ENCODE measurements around the gene CHURC1. TPM values are rescaled to one million over a fixed set of nuclear protein-coding genes. Genes with fewer than 3 reads are reported as not detected.

Gene CHURC1
- total and polyA plus RNA-seq, 4 donors = 18.8 to 174 (median 34.6) TPM

- no peak overlapping the region for H3K4me3 ChIP-seq (ENCODE audit: low read depth in 1 of 3, low read length in 3 of 3)
- no peak for DNase-seq (ENCODE audit: low spot score)
- no peak overlapping the region for H3K9ac ChIP-seq (ENCODE audit: low read depth in 1 of 2, low read length in 2 of 2)
- no peaks in the 10 kb centered on the region for H3K27me3 ChIP-seq (ENCODE audit: control insufficient read depth in 4 of 4, insufficient read depth in 4 of 4, low read length in 3 of 4)
- peaks cover 11 to 30% (median 15%) of the 10 kb centered on the region in 4 donors for H3K4me1 ChIP-seq (ENCODE audit: control insufficient read depth in 4 of 4, insufficient read depth in 4 of 4, low read length in 3 of 4)
- 62% methylated on average over 2 of the region's 2 CpGs for WGBS
- H3K36me3 ChIP-seq (ENCODE audit: control insufficient read depth in 4 of 4, insufficient read depth in 3 of 4, low read depth in 1 of 4, low read length in 3 of 4) = no peaks in the 10 kb centered on the region
- H3K9me3 ChIP-seq (ENCODE audit: control insufficient read depth in 4 of 4, low read length in 3 of 4) = no peaks in the 10 kb centered on the region
- no peak for TF ChIP-seq YY1 (IDR thresholded peaks at IDR 0.05)
- TF ChIP-seq ZBTB33 (IDR thresholded peaks at IDR 0.05) = no peak
- no peak for TF ChIP-seq FOXA2 (IDR thresholded peaks at IDR 0.05)
- H3K27ac ChIP-seq (ENCODE audit: low read depth in 1 of 2, low read length in 2 of 2) = no peak overlapping the region
Observed at GRCh38 chr14:64915797-64916196, 1.5 kb downstream of the CHURC1 start.

DNA sequence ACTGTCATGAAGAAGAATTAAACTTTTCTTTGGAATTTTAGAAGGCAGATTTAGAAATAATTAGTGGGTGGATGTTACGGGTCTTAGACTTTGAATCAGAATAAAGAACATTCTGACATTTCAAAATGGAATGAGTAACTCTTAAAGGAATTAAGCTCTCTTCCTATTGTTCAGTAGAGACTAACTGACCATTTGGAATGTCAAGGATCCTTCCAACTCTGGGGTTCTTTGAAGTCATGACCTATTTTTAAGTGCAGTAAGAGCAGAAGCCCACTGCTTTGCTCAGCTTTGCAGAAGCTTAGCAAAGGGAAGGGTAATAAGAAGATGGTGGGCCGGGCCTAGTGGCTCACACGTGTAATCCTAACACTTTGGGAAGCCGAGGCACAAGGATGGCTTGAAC, 4.0 kb downstream of the CHURC1 start:
- no peak for DNase-seq (ENCODE audit: low spot score)
- Histone ChIP-seq H3K4me1 (ENCODE audit: control insufficient read depth in 4 of 4, insufficient read depth in 4 of 4, low read length in 3 of 4) (peaks cover 11 to 30% (median 15%) of the 10 kb centered on the region in 4 donors), H3K9ac (ENCODE audit: low read depth in 1 of 2, low read length in 2 of 2) (no peak overlapping the region), H3K27me3 (ENCODE audit: control insufficient read depth in 4 of 4, insufficient read depth in 4 of 4, low read length in 3 of 4) (no peaks in the 10 kb centered on the region), H3K36me3 (ENCODE audit: control insufficient read depth in 4 of 4, insufficient read depth in 3 of 4, low read depth in 1 of 4, low read length in 3 of 4) (no peaks in the 10 kb centered on the region), H3K27ac (ENCODE audit: low read depth in 1 of 2, low read length in 2 of 2) (no peak overlapping the region), H3K9me3 (ENCODE audit: control insufficient read depth in 4 of 4, low read length in 3 of 4) (no peaks in the 10 kb centered on the region), H3K4me3 (ENCODE audit: low read depth in 1 of 3, low read length in 3 of 3) (no peak overlapping the region)
- TF ChIP-seq RXRA (IDR thresholded peaks at IDR 0.05) (no peak), HNF4A (conservative IDR thresholded peaks at IDR 0.05) (no peak)
- 95% methylated on average over 4 of the region's 4 CpGs for WGBS

- H3K4me3 ChIP-seq (ENCODE audit: low read depth in 1 of 3, low read length in 3 of 3) = no peak overlapping the region
- H3K27ac ChIP-seq (ENCODE audit: low read depth in 1 of 2, low read length in 2 of 2) = no peak overlapping the region
- H3K4me1 ChIP-seq (ENCODE audit: control insufficient read depth in 4 of 4, insufficient read depth in 4 of 4, low read length in 3 of 4) = peaks cover 11 to 25% (median 12%) of the 10 kb centered on the region in 4 donors
- DNase-seq (ENCODE audit: low spot score) = no peak
- no peaks in the 10 kb centered on the region for H3K9me3 ChIP-seq (ENCODE audit: control insufficient read depth in 4 of 4, low read length in 3 of 4)
- TF ChIP-seq EGR1 (IDR thresholded peaks at IDR 0.05; ENCODE audit: low read depth in 2 of 2) = no peak
- no peak for TF ChIP-seq MAX (IDR thresholded peaks at IDR 0.05)
- TF ChIP-seq, protein P1, sequence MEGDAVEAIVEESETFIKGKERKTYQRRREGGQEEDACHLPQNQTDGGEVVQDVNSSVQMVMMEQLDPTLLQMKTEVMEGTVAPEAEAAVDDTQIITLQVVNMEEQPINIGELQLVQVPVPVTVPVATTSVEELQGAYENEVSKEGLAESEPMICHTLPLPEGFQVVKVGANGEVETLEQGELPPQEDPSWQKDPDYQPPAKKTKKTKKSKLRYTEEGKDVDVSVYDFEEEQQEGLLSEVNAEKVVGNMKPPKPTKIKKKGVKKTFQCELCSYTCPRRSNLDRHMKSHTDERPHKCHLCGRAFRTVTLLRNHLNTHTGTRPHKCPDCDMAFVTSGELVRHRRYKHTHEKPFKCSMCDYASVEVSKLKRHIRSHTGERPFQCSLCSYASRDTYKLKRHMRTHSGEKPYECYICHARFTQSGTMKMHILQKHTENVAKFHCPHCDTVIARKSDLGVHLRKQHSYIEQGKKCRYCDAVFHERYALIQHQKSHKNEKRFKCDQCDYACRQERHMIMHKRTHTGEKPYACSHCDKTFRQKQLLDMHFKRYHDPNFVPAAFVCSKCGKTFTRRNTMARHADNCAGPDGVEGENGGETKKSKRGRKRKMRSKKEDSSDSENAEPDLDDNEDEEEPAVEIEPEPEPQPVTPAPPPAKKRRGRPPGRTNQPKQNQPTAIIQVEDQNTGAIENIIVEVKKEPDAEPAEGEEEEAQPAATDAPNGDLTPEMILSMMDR (IDR thresholded peaks at IDR 0.05; ENCODE audit: low read depth, low read length, missing input control) = no peak
- TF ChIP-seq ATF3 (IDR thresholded peaks at IDR 0.05) = no peak
- TF ChIP-seq HNF4G (IDR thresholded peaks at IDR 0.05) = no peak
- no peak for TF ChIP-seq RXRA (IDR thresholded peaks at IDR 0.05)
- no peak for TF ChIP-seq REST (IDR thresholded peaks at IDR 0.05)
- no peak for TF ChIP-seq HNF4A (conservative IDR thresholded peaks at IDR 0.05)
- no peak for TF ChIP-seq FOXA1 (IDR thresholded peaks at IDR 0.05)
- TF ChIP-seq RAD21 (IDR thresholded peaks at IDR 0.05) = no peak
- TF ChIP-seq TAF1 (conservative IDR thresholded peaks at IDR 0.05) = no peak
- peaks cover 0 to 7% (median 2%) of the 10 kb centered on the region in 4 donors for H3K36me3 ChIP-seq (ENCODE audit: control insufficient read depth in 4 of 4, insufficient read depth in 3 of 4, low read depth in 1 of 4, low read length in 3 of 4)
- no peak overlapping the region for H3K9ac ChIP-seq (ENCODE audit: low read depth in 1 of 2, low read length in 2 of 2)
- no peaks in the 10 kb centered on the region for H3K27me3 ChIP-seq (ENCODE audit: control insufficient read depth in 4 of 4, insufficient read depth in 4 of 4, low read length in 3 of 4)
Observed at GRCh38 chr14:64919215-64919614, 5.0 kb downstream of the CHURC1 start.
